Vagina (tissue), 2 donors: ENCODE results near the gene NCS1.

ENCODE experiments used
- CTCF ChIP-seq, 3 experiments: fragments of 450-650 bp in 2 of 3; fragments of 200-600 bp in 1 of 3; sonication (generic) in 1 of 3; IDR thresholded peaks; one replicate each; pipeline ENCODE4 v1.5.1; 2017 to 2019; ENCODE audit warnings: antibody characterized with exemption in 3 of 3, mild to moderate bottlenecking in 2 of 3, moderate library complexity in 2 of 3
- POLR2A ChIP-seq, 2 donors: fragments of 450-650 bp; IDR thresholded peaks; one replicate each; pipeline ENCODE4 v1.6.1; 2017; ENCODE audit warnings: antibody characterized with exemption in 2 of 2, mild to moderate bottlenecking in 2 of 2, moderate library complexity in 2 of 2

GRCh38 chr9:130243882-130244170 lies 71.6 kb downstream of the NCS1 start:
- no peak for TF ChIP-seq POLR2A (IDR thresholded peaks at IDR 0.05)
- TF ChIP-seq CTCF (IDR thresholded peaks at IDR 0.05), result no peak
